MCF 10A (cell line): ENCODE results near the gene RIPK3. TPM values are rescaled to one million over a fixed set of nuclear protein-coding genes. Genes with fewer than 3 reads are reported as not detected.

Experiments used
- BruUV-seq: library from RNA; stranded (reverse); fragments of 400-500 nt; replicated peaks from 2 replicates; lab custom pipeline; 2021; lab: Mats Ljungman, UMichigan
- CTCF ChIA-PET: fragments of 300-600 bp; sonication (Branson Sonifier 250); formaldehyde crosslinking; extraction: SDS; loops from one replicate; lab custom pipeline; 2021; ENCODE audit warnings: antibody characterized with exemption, inconsistent platforms; lab: Yijun Ruan, JAX
- POLR2A ChIA-PET: fragments of 300-600, 350-650 bp; sonication (Branson Sonifier 250); formaldehyde crosslinking; extraction: SDS; loops from one replicate; lab custom pipeline; 2020; ENCODE audit warnings: antibody characterized with exemption, inconsistent platforms; lab: Yijun Ruan, JAX
- DNase-seq: peaks from one replicate; pipeline ENCODE4 v3.0.0-alpha.2; 2018; ENCODE audit not compliant: unreplicated experiment
- H3K27ac Mint-ChIP-seq: one replicate; pipeline ENCODE4 v1.8.0; 2022; ENCODE audit warnings: mild to moderate bottlenecking, low read depth, mixed read lengths; ENCODE audit not compliant: unreplicated experiment
- H3K27me3 Mint-ChIP-seq: one replicate; pipeline ENCODE4 v1.8.0; 2022; ENCODE audit warnings: mixed read lengths; ENCODE audit not compliant: insufficient read depth, unreplicated experiment
- H3K36me3 Mint-ChIP-seq: one replicate; pipeline ENCODE4 v1.8.0; 2022; ENCODE audit warnings: mild to moderate bottlenecking, moderate library complexity, mixed read lengths; ENCODE audit not compliant: insufficient read depth, unreplicated experiment
- H3K4me1 Mint-ChIP-seq: one replicate; pipeline ENCODE4 v1.8.0; 2022; ENCODE audit warnings: mixed read lengths; ENCODE audit not compliant: insufficient read depth, unreplicated experiment
- H3K4me3 Mint-ChIP-seq: one replicate; pipeline ENCODE4 v1.8.0; 2022; ENCODE audit warnings: mild to moderate bottlenecking, moderate library complexity, mixed read lengths; ENCODE audit not compliant: unreplicated experiment
- H3K9me3 Mint-ChIP-seq: one replicate; pipeline ENCODE4 v1.8.0; 2022; ENCODE audit warnings: mixed read lengths; ENCODE audit not compliant: unreplicated experiment
- CTCF ChIP-seq: fragments of 200-600 bp; IDR thresholded peaks from one replicate; pipeline ENCODE4 v1.8.0; 2022; ENCODE audit warnings: antibody characterized with exemption, mild to moderate bottlenecking; ENCODE audit not compliant: unreplicated experiment
- intact Hi-C: fragments of 100-400 bp; cut with micrococcal nuclease; formaldehyde crosslinking; loops from 2 replicates; pipeline ENCODE4 v1.14.1; 2022
- total RNA-seq: library from RNA; stranded (reverse); gene quantifications from 2 replicates; pipeline ENCODE4 v1.2.3, GENCODE V29; 2022

Gene RIPK3
- total RNA-seq, 1 experiment from 2014 or later, result not detected

- Mint-ChIP-seq H3K27me3 (no peaks in the 10 kb centered on the region), H3K4me1 (peaks cover 5% of the 10 kb centered on the region), H3K4me3 (no peak overlapping the region), H3K36me3 (peaks cover 2% of the 10 kb centered on the region), H3K9me3 (no peaks in the 10 kb centered on the region), H3K27ac (no peak overlapping the region)
- BruUV-seq, result no TSS peak
- no peak for TF ChIP-seq CTCF
- intact Hi-C loops, result no loop called here
- ChIA-PET POLR2A (interaction anchor here (0.6 to 1.7 kb wide), 3 partner anchors 85 to 1443 kb away, joined by 3 to 8 read pairs (median 3); partner anchors contain the start of gene TINF2), CTCF (interaction anchor here (0.5 to 16.6 kb wide), 20 partner anchors 8 to 113 kb away, joined by 3 to 626 read pairs (median 4); partner anchors contain the start of genes CBLN3, CIDEB, KHNYN and LTB4R)
- DNase-seq, result no peak
Measured at GRCh38 chr14:24327303-24327702, 12.5 kb downstream of the RIPK3 start.

GRCh38 chr14:24325963-24326362, 13.8 kb downstream of the RIPK3 start:
- H3K27ac Mint-ChIP-seq, result no peak overlapping the region
- BruUV-seq, result no TSS peak
- ChIA-PET POLR2A (no interaction called here), CTCF (interaction anchor here (0.6 to 9.2 kb wide), 7 partner anchors 17 to 384 kb away, joined by 3 to 109 read pairs (median 5); partner anchors contain the start of gene CIDEB)
- H3K36me3 Mint-ChIP-seq, result no peaks in the 10 kb centered on the region
- TF ChIP-seq CTCF, result no peak
- no peak overlapping the region for H3K4me3 Mint-ChIP-seq
- DNase-seq, result no peak
- H3K27me3 Mint-ChIP-seq, result no peaks in the 10 kb centered on the region
- intact Hi-C loops, result no loop called here
- H3K4me1 Mint-ChIP-seq, result no peaks in the 10 kb centered on the region
- H3K9me3 Mint-ChIP-seq, result no peaks in the 10 kb centered on the region

DNA sequence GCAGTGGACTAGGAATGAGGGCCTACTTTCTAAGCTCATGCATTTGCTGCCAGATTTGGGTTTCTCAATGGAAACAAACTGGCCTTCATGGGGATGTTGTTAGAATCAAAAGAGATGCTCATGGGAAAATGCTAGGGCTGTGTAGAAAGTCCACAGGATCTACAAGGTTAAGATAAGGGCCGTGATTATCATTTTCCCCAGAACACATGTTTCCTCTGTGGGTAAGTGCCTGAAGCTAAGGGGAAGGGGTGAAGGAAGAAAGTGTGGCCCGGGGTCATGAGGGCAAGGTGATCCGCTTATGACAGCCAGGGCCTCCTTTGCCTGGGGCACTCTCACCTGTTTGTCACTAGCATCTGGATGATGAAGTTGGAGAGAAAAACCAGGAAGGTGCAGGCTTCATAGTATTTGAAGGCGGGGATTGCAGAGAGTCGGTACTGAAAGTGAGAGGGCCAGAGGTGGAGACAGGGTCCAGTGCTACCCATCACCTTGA, 14.7 kb downstream of the RIPK3 start:
- Mint-ChIP-seq H3K27me3 (peaks cover 6% of the 10 kb centered on the region), H3K27ac (no peak overlapping the region), H3K36me3 (no peaks in the 10 kb centered on the region), H3K4me1 (no peaks in the 10 kb centered on the region), H3K4me3 (no peak overlapping the region), H3K9me3 (no peaks in the 10 kb centered on the region)
- no TSS peak for BruUV-seq
- intact Hi-C loops, result no loop called here
- ChIA-PET CTCF (interaction anchor here (0.8 to 3.4 kb wide), 10 partner anchors 8 to 116 kb away, joined by 3 to 25 read pairs (median 4); partner anchors contain the start of genes CIDEB, LTB4R and LTB4R2), POLR2A (interaction anchor here (0.6 kb wide), 1 partner anchor 12 kb away, joined by 3 read pairs; no protein-coding TSS in a partner anchor)
- DNase-seq, result no peak
- TF ChIP-seq CTCF, result no peak

DNA sequence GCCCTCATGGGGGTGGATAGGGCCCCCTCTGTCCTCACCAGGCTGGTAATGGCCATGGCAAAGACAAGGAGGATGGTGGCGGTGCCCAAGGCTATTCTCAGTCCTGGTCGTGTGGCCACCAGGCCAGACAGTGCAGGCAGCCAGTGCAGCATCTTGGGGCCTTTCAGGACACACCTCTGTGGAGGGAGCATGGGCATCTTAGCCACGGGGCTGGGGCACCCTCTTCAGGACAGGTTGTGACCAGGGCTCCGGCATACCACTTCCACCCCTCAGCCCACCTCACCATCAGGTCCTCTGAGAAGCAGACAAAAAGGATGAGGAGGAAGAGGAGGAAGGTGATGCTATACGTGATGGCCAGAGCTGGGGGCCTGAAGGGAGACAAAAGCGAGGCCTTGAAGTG, 15.8 kb downstream of the RIPK3 start:
- H3K36me3 Mint-ChIP-seq, result peaks cover 1% of the 10 kb centered on the region
- no peak for DNase-seq
- no TSS peak for BruUV-seq
- TF ChIP-seq CTCF, result no peak
- intact Hi-C loops, result no loop called here
- no peaks in the 10 kb centered on the region for H3K4me1 Mint-ChIP-seq
- no peaks in the 10 kb centered on the region for H3K9me3 Mint-ChIP-seq
- H3K27me3 Mint-ChIP-seq, result peaks cover 17% of the 10 kb centered on the region
- CTCF ChIA-PET, result interaction anchor here (0.6 to 3.4 kb wide), 7 partner anchors 9 to 117 kb away, joined by 3 to 25 read pairs (median 6); partner anchors contain the start of genes LTB4R and LTB4R2
- POLR2A ChIA-PET, result no interaction called here
- no peak overlapping the region for H3K27ac Mint-ChIP-seq
- H3K4me3 Mint-ChIP-seq, result no peak overlapping the region
